ENCODE data around the gene ZNF619. TPM values are rescaled to one million over a fixed set of nuclear protein-coding genes. Genes with fewer than 3 reads are reported as not detected.

Gene ZNF619
- total and polyA plus RNA-seq, 2 experiments from 2014 or later = 1.2 to 3.6 TPM

- peaks cover 4% of the 10 kb centered on the region for H3K79me2 ChIP-seq
- TF ChIP-seq CTCF (IDR thresholded peaks at IDR 0.05; ENCODE audit: poor library complexity) (no peak), EZH2 (IDR thresholded peaks at IDR 0.05; ENCODE audit: borderline replicate concordance) (no peak), EZH2phosphoT487 (IDR thresholded peaks at IDR 0.05; ENCODE audit: low read depth, severe bottlenecking, unreplicated experiment) (no peak)
- DNase-seq (ENCODE audit: low spot score) = no peak
- peak overlapping the region; percentile 62 for H2AFZ ChIP-seq
- H3K9me3 ChIP-seq (ENCODE audit: low read depth) = no peaks in the 10 kb centered on the region
- H3K36me3 ChIP-seq (replicated peaks; ENCODE audit: insufficient read depth, low read depth) = no peaks in the 10 kb centered on the region
- H3K27ac ChIP-seq = peak overlapping the region; percentile 92
- no peaks in the 10 kb centered on the region for H3K9me2 ChIP-seq (replicated peaks; ENCODE audit: insufficient read depth)
- no peaks in the 10 kb centered on the region for H3K27me3 ChIP-seq
- H4K20me1 ChIP-seq (ENCODE audit: insufficient read depth, poor library complexity, severe bottlenecking) = no peaks in the 10 kb centered on the region
- H3K4me2 ChIP-seq = peak overlapping the region; percentile 76
- 90% methylated on average over 1 of the region's 1 CpG for WGBS (ENCODE audit: low lambda C conversion rate, missing lambda C conversion rate)
- H3K4me3 ChIP-seq = peak overlapping the region; percentile 17
- H3K4me1 ChIP-seq (ENCODE audit: insufficient read depth) = peaks cover 14% of the 10 kb centered on the region
Measured at GRCh38 chr3:40452057-40452456, 24.9 kb upstream of the ZNF619 start.

GRCh38 chr3:40452562-40452875 is 24.4 kb upstream of the ZNF619 start:
- no peak for DNase-seq (ENCODE audit: low spot score)
- H2AFZ ChIP-seq = peak overlapping the region; percentile 62
- TF ChIP-seq EZH2phosphoT487 (IDR thresholded peaks at IDR 0.05; ENCODE audit: low read depth, severe bottlenecking, unreplicated experiment) = no peak

GRCh38 chr3:40452876-40453730 is 23.8 kb upstream of the ZNF619 start:
- DNase-seq (ENCODE audit: low spot score) = peak; percentile 100
- Histone ChIP-seq H3K9me3 (ENCODE audit: low read depth) (no peaks in the 10 kb centered on the region), H3K36me3 (replicated peaks; ENCODE audit: insufficient read depth, low read depth) (no peaks in the 10 kb centered on the region), H4K20me1 (ENCODE audit: insufficient read depth, poor library complexity, severe bottlenecking) (peaks cover 4% of the 10 kb centered on the region), H3K4me1 (ENCODE audit: insufficient read depth) (peaks cover 16% of the 10 kb centered on the region), H3K79me2 (peaks cover 12% of the 10 kb centered on the region), H3K27me3 (no peaks in the 10 kb centered on the region), H3K27ac (peak overlapping the region; percentile 92), H3K4me2 (peak overlapping the region; percentile 76), H3K9me2 (replicated peaks; ENCODE audit: insufficient read depth) (no peaks in the 10 kb centered on the region), H2AFZ (peak overlapping the region; percentile 62), H3K4me3 (peak overlapping the region; percentile 17)
- under 1% methylated on average over 41 of the region's 41 CpGs for WGBS (ENCODE audit: low lambda C conversion rate, missing lambda C conversion rate)
- TF ChIP-seq EZH2phosphoT487 (IDR thresholded peaks at IDR 0.05; ENCODE audit: low read depth, severe bottlenecking, unreplicated experiment) = no peak
- TF ChIP-seq CTCF (IDR thresholded peaks at IDR 0.05; ENCODE audit: poor library complexity) = no peak
- no peak for TF ChIP-seq EZH2 (IDR thresholded peaks at IDR 0.05; ENCODE audit: borderline replicate concordance)

More at GRCh38 chr3:40452562-40452875, 24.4 kb upstream of the ZNF619 start:
- H4K20me1 ChIP-seq (ENCODE audit: insufficient read depth, poor library complexity, severe bottlenecking) = no peaks in the 10 kb centered on the region
- H3K4me3 ChIP-seq = peak overlapping the region; percentile 17
- peak overlapping the region; percentile 92 for H3K27ac ChIP-seq
- no peaks in the 10 kb centered on the region for H3K9me3 ChIP-seq (ENCODE audit: low read depth)
- H3K9me2 ChIP-seq (replicated peaks; ENCODE audit: insufficient read depth) = no peaks in the 10 kb centered on the region
- peaks cover 14% of the 10 kb centered on the region for H3K4me1 ChIP-seq (ENCODE audit: insufficient read depth)
- H3K27me3 ChIP-seq = no peaks in the 10 kb centered on the region
- no peaks in the 10 kb centered on the region for H3K36me3 ChIP-seq (replicated peaks; ENCODE audit: insufficient read depth, low read depth)
- 5% methylated on average over 7 of the region's 7 CpGs for WGBS (ENCODE audit: low lambda C conversion rate, missing lambda C conversion rate)
- H3K4me2 ChIP-seq = peak overlapping the region; percentile 76
- peaks cover 6% of the 10 kb centered on the region for H3K79me2 ChIP-seq

GRCh38 chr3:40453933-40454332 is 23.0 kb upstream of the ZNF619 start:
- Histone ChIP-seq H3K27ac (peak overlapping the region; percentile 69), H3K4me3 (peak overlapping the region; percentile 15), H3K9me2 (replicated peaks; ENCODE audit: insufficient read depth) (no peaks in the 10 kb centered on the region), H3K4me2 (peak overlapping the region; percentile 74), H3K27me3 (no peaks in the 10 kb centered on the region), H4K20me1 (ENCODE audit: insufficient read depth, poor library complexity, severe bottlenecking) (peaks cover 12% of the 10 kb centered on the region), H2AFZ (peak overlapping the region; percentile 46), H3K4me1 (ENCODE audit: insufficient read depth) (peaks cover 25% of the 10 kb centered on the region), H3K9me3 (ENCODE audit: low read depth) (no peaks in the 10 kb centered on the region), H3K36me3 (replicated peaks; ENCODE audit: insufficient read depth, low read depth) (no peaks in the 10 kb centered on the region), H3K79me2 (peaks cover 20% of the 10 kb centered on the region)
- DNase-seq (ENCODE audit: low spot score) = no peak
- no peak for TF ChIP-seq EZH2 (IDR thresholded peaks at IDR 0.05; ENCODE audit: borderline replicate concordance)
- TF ChIP-seq EZH2phosphoT487 (IDR thresholded peaks at IDR 0.05; ENCODE audit: low read depth, severe bottlenecking, unreplicated experiment) = no peak
- no peak for TF ChIP-seq CTCF (IDR thresholded peaks at IDR 0.05; ENCODE audit: poor library complexity)
- 40% methylated on average over 6 of the region's 6 CpGs for WGBS (ENCODE audit: low lambda C conversion rate, missing lambda C conversion rate)

Measured in hepatocyte (in vitro differentiated cells).